GM12872 (cell line): ENCODE data around the gene TSPAN19.

Experiments
- CTCF ChIP-seq: IDR thresholded peaks from 3 replicates; pipeline ENCODE4 v1.5.1; 2011; ENCODE audit warnings: low read depth, mild to moderate bottlenecking, low read length, moderate library complexity; ENCODE audit not compliant: insufficient read depth

Gene TSPAN19

GRCh38 chr12:85002778-85003296 is 33.2 kb downstream of the TSPAN19 start:
- no peak for TF ChIP-seq CTCF

GRCh38 chr12:85000729-85001128 is 35.3 kb downstream of the TSPAN19 start:
- TF ChIP-seq CTCF: no peak

- TF ChIP-seq CTCF: no peak
Measured at GRCh38 chr12:84998341-84998740, 37.7 kb downstream of the TSPAN19 start.

GRCh38 chr12:84996759-84997158 is 39.3 kb downstream of the TSPAN19 start:
- no peak for TF ChIP-seq CTCF

- TF ChIP-seq CTCF: no peak
Measured at GRCh38 chr12:84995641-84996040, 40.4 kb downstream of the TSPAN19 start.

GRCh38 chr12:84994426-84994825 is 41.7 kb downstream of the TSPAN19 start:
- TF ChIP-seq CTCF: no peak

GRCh38 chr12:84986586-84986985 is 49.5 kb downstream of the TSPAN19 start:
- no peak for TF ChIP-seq CTCF
